ENCODE results near the gene CHRM4.

DNA sequence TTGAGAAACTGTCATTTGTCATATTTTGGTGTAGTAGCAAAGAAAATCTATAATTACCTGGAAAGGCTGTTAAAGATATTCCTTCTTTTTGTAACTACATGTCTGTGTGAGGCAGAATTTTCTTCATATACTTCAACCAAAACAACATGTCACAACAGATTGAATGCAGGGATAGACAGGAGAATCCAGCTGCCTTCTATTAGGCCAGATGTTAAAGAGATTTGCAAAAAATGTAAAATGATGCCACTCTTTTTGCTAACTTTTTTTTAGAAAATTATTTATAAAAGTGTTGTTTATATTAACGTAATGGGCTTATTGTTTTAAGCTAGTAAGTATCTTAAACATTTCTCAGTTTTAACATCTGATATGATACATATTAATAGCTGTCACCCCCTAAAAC is 31.6 kb downstream of the CHRM4 start:
- TF ChIP-seq, protein P1, sequence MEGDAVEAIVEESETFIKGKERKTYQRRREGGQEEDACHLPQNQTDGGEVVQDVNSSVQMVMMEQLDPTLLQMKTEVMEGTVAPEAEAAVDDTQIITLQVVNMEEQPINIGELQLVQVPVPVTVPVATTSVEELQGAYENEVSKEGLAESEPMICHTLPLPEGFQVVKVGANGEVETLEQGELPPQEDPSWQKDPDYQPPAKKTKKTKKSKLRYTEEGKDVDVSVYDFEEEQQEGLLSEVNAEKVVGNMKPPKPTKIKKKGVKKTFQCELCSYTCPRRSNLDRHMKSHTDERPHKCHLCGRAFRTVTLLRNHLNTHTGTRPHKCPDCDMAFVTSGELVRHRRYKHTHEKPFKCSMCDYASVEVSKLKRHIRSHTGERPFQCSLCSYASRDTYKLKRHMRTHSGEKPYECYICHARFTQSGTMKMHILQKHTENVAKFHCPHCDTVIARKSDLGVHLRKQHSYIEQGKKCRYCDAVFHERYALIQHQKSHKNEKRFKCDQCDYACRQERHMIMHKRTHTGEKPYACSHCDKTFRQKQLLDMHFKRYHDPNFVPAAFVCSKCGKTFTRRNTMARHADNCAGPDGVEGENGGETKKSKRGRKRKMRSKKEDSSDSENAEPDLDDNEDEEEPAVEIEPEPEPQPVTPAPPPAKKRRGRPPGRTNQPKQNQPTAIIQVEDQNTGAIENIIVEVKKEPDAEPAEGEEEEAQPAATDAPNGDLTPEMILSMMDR (IDR thresholded peaks at IDR 0.05), result no peak
- no peak for TF ChIP-seq POLR2A (IDR thresholded peaks at IDR 0.05)

Data from body of pancreas (tissue), 4 donors.